ENCODE data around the gene VWA8. TPM values are rescaled to one million over a fixed set of nuclear protein-coding genes. Genes with fewer than 3 reads are reported as not detected.

VWA8 gene
- total and polyA plus RNA-seq, 8 donors, result 11.9 to 24.4 (median 14.4) TPM

DNA sequence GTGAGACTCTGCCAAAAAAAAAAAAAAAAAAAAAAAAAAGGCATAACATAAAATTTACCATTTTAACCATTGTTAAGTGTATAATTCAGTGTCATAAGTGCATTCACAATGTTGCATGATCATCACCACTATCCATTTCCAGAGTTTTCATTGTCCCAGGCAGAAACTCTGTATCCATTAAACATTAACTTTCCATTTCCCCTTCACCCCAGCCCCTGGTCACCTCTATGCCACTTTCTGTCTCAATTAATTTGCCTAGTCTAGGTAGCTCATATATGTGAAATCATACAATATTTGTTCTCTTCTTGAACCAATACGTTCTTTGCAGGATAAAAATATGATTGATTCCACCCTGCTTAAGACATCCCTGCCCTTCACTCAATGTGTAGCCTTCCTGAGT lies 31.0 kb upstream of the VWA8 start:
- ATAC-seq, result no peak
- intact Hi-C loops (cut with DNase I), result no loop called here

DNA sequence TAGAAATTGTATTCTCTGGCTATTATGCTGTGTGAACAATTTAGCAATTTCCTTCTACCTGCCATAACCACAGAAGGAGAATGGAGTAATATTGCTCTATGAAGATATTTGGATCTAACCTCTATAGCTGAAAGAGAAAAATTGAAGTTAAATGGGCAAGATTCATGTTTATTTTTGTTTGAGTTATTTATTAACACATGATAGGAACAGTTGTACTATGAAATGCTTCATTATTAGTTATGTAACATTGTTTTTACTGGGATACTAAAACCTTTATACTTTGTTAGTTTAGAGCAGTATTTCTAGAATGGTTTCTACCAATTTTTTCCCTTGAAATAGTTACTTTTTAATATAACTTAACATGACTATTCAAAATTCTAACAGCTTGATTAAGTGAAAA lies 27.3 kb upstream of the VWA8 start:
- intact Hi-C loops (cut with DNase I), result no loop called here
- Histone ChIP-seq H3K4me3 (no peak overlapping the region), H3K4me1 (no peaks in the 10 kb centered on the region), H3K36me3 (no peaks in the 10 kb centered on the region), H3K9me3 (no peaks in the 10 kb centered on the region), H3K27ac (no peak overlapping the region), H3K27me3 (no peaks in the 10 kb centered on the region)
- TF ChIP-seq, protein P1, sequence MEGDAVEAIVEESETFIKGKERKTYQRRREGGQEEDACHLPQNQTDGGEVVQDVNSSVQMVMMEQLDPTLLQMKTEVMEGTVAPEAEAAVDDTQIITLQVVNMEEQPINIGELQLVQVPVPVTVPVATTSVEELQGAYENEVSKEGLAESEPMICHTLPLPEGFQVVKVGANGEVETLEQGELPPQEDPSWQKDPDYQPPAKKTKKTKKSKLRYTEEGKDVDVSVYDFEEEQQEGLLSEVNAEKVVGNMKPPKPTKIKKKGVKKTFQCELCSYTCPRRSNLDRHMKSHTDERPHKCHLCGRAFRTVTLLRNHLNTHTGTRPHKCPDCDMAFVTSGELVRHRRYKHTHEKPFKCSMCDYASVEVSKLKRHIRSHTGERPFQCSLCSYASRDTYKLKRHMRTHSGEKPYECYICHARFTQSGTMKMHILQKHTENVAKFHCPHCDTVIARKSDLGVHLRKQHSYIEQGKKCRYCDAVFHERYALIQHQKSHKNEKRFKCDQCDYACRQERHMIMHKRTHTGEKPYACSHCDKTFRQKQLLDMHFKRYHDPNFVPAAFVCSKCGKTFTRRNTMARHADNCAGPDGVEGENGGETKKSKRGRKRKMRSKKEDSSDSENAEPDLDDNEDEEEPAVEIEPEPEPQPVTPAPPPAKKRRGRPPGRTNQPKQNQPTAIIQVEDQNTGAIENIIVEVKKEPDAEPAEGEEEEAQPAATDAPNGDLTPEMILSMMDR (IDR thresholded peaks at IDR 0.05), result no peak
- ATAC-seq, result no peak
- DNase-seq, result no peak

More for the DNA sequence above, 31.0 kb upstream of the VWA8 start:
- Histone ChIP-seq H3K9me3 (no peaks in the 10 kb centered on the region), H3K27ac (no peak overlapping the region), H3K4me1 (no peaks in the 10 kb centered on the region), H3K27me3 (no peaks in the 10 kb centered on the region), H3K36me3 (no peaks in the 10 kb centered on the region), H3K4me3 (no peak overlapping the region)
- TF ChIP-seq, protein P1 (IDR thresholded peaks at IDR 0.05), result no peak
- no peak for DNase-seq

DNA sequence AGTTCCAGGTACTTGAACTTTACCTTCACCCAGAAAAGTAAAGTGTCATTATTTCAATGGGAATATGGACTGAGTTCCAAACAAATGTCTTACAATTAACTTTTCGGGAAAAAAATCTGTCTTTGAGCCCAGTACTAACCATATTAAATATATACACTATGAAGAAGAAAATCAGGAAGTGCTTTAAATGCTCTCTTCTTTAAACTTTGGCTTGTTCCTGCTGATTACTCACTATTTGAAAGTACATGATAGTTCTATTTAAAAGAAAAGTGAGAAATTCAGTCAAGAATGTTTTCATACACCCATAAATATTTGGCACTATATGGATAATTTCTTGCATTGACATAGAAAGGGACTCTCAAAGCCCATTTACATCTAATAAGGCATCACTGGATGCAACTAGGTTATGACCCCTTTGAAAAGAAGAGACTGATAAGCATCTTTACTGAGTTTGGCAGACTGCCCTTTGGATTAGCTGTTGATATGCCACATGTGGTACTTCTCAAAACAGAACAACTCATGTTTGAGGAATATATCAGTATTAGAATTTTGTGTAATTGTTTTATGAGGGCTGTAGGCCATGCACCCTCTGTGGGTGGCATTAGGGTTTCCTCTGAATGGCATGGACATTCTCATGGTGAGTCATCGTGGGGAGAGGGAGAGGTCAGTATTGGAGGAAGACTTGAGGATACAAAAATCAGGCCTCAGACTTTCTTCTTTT lies 25.0 kb upstream of the VWA8 start:
- intact Hi-C loops (cut with DNase I), result no loop called here
- DNase-seq, result no peak
- H3K9me3 ChIP-seq, result no peaks in the 10 kb centered on the region
- no peak for ATAC-seq
- H3K36me3 ChIP-seq, result no peaks in the 10 kb centered on the region
- H3K4me1 ChIP-seq, result no peaks in the 10 kb centered on the region
- H3K27ac ChIP-seq, result no peak overlapping the region
- H3K27me3 ChIP-seq, result no peaks in the 10 kb centered on the region
- H3K4me3 ChIP-seq, result no peak overlapping the region
- TF ChIP-seq, protein P1 (IDR thresholded peaks at IDR 0.05), result no peak

DNA sequence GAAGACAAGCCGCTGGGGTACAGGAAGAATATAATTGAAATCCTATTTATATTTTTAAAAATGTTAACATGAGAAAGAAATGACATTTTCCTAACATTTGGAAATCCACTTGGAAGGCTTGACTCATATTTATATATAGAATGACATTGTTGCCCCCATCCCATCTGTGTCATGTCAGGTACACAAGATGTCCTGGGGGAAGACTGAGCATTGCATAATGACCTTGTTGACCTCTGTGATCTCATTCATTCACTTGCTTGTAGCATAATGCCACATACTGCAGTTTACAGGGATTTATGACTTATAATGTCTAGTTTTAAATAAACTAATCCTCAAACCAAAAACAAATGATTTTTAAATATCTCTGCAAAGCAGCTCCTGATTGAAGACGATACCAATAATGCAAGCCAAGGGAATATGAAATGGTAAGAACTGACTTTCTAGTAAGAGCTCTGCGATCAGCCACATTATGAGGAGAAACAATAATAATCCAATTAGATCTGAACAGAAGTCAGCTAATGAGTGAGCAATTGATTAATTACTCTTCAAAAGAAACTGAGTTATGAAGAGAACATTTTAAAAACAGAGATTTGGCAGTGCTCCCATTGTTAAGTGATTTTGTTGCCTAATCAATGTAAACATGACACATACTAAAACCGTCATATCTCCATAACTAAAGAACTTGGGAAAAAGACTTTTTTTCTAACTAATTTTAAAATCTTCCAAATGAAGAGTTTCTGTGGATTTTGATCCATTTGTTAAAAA lies 21.2 kb upstream of the VWA8 start:
- ATAC-seq, result no peak
- Histone ChIP-seq H3K4me3 (no peak overlapping the region), H3K36me3 (no peaks in the 10 kb centered on the region)

DNA sequence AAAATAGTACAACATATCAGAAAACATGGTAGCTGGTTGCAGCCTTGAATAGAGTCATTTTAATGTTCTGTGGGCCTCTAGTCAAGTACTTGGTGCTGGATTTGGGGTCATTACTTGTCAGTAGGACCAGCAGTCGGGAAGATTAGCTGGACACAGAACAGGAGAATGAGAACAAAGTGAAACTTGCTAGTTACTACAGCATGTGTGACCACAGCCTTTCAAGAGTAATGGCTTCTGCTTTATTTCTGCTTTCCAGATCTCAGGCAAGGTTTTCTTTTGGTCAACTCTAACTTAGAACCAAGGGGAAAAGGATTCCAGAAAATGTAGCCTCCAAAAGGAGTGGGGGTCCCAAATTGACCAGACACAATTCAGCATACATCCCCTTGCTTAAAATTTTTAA lies 17.1 kb upstream of the VWA8 start:
- H3K27me3 ChIP-seq, result no peaks in the 10 kb centered on the region
- H3K4me3 ChIP-seq, result no peak overlapping the region
- H3K4me1 ChIP-seq, result no peaks in the 10 kb centered on the region
- DNase-seq (no peak), ATAC-seq (no peak)
- no peaks in the 10 kb centered on the region for H3K9me3 ChIP-seq
- no peak overlapping the region for H3K27ac ChIP-seq
- intact Hi-C loops (cut with DNase I), result no loop called here
- TF ChIP-seq, protein P1 (IDR thresholded peaks at IDR 0.05), result no peak
- H3K36me3 ChIP-seq, result no peaks in the 10 kb centered on the region

More for the DNA sequence above, 21.2 kb upstream of the VWA8 start:
- TF ChIP-seq, protein P1 (IDR thresholded peaks at IDR 0.05), result no peak
- Histone ChIP-seq H3K4me1 (no peaks in the 10 kb centered on the region), H3K27me3 (no peaks in the 10 kb centered on the region), H3K27ac (no peak overlapping the region), H3K9me3 (no peaks in the 10 kb centered on the region)
- intact Hi-C loops (cut with DNase I), result no loop called here
- DNase-seq, result peak in 1 of 4 donors; percentile 38
